ENCODE measurements around the gene NTSR1. TPM values are rescaled to one million over a fixed set of nuclear protein-coding genes. Genes with fewer than 3 reads are reported as not detected.

Gene NTSR1
- total and polyA plus RNA-seq, 2 of the 13 experiments (the other 11 are each of a cell fraction or from before 2014, with no cell fraction given), result 0.09 to 0.12 TPM

DNA sequence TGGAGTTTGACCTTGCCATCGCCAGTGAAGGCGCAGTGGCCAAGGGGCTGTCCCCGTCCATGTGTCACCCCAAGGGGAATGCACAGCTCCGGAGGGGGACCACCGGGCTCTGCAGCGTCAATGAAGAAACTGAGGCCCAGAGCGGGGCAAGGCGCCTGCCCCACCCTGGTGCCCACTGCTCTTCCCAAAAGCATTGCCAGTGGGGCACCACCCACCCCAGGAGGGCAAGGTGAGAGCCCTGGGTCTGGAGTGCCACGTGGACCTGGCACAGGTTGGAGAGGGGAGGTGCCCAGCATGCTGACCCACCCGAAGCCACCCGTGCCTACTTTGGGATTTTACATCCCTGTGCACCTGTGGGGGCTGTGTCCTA lies 8.3 kb downstream of the NTSR1 start:
- no peaks in the 10 kb centered on the region for H3K36me3 ChIP-seq (replicated peaks in 1 of 2; ENCODE audit: control insufficient read depth in 1 of 2, insufficient read depth in 2 of 2, low read length in 2 of 2)
- no peak overlapping the region for H3K4me2 ChIP-seq (ENCODE audit: low read depth, low read length)
- POLR2A ChIA-PET, result no interaction called here
- FAIRE-seq (no peak), ATAC-seq (no peak), DNase-seq (ENCODE audit: low spot score) (no peak)
- no peaks in the 10 kb centered on the region; the same call in 1 of the 2 replicates for H4K20me1 ChIP-seq (ENCODE audit: insufficient read depth, low read length)
- WGBS (ENCODE audit: low lambda C conversion rate), result 36% methylated on average over 11 of the region's 11 CpGs
- H3K9ac ChIP-seq (ENCODE audit: insufficient read depth, low read depth, low read length), result no peak overlapping the region
- H3K4me1 ChIP-seq (ENCODE audit: insufficient read depth, low read length), result no peaks in the 10 kb centered on the region
- intact Hi-C loops (cut with micrococcal nuclease; ENCODE audit: unreplicated experiment) (no loop called here), in situ Hi-C loops (cut with HindIII; ENCODE audit: extremely low pct_ligation_motif_present, low pct_unique_long_range_greater_than_20kb) (no loop called here)
- CTCF ChIA-PET (ENCODE audit: low intra/inter-chr PET ratio, low total read pairs), result no interaction called here
- H3K9me3 ChIP-seq (ENCODE audit: low read length), result peaks cover 5% of the 10 kb centered on the region; the same call in 1 of the 2 replicates
- H2AFZ ChIP-seq (ENCODE audit: low read length), result no peak overlapping the region
- H3K4me3 ChIP-seq (replicated peaks in 1 of 3; ENCODE audit: insufficient read depth in 1 of 3, low read depth in 2 of 3, low read length in 3 of 3), result no peak overlapping the region
- TF ChIP-seq LCORL (IDR thresholded peaks at IDR 0.05), result no peak
- no peak for TF ChIP-seq LCORL (CRISPR knock-in tag; IDR thresholded peaks at IDR 0.05)
- no peak for TF ChIP-seq ADNP (CRISPR knock-in tag; IDR thresholded peaks at IDR 0.05)
- TF ChIP-seq NCOA1 (CRISPR knock-in tag; IDR thresholded peaks at IDR 0.05), result no peak
- TF ChIP-seq CHD4 (IDR thresholded peaks at IDR 0.05; ENCODE audit: borderline replicate concordance, low read length), result no peak
- no peak for TF ChIP-seq KDM1A (CRISPR knock-in tag; IDR thresholded peaks at IDR 0.05)
- TF ChIP-seq, protein P1, sequence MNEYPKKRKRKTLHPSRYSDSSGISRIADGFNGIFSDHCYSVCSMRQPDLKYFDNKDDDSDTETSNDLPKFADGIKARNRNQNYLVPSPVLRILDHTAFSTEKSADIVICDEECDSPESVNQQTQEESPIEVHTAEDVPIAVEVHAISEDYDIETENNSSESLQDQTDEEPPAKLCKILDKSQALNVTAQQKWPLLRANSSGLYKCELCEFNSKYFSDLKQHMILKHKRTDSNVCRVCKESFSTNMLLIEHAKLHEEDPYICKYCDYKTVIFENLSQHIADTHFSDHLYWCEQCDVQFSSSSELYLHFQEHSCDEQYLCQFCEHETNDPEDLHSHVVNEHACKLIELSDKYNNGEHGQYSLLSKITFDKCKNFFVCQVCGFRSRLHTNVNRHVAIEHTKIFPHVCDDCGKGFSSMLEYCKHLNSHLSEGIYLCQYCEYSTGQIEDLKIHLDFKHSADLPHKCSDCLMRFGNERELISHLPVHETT (CRISPR knock-in tag; conservative IDR thresholded peaks at IDR 0.05), result no peak
- TF ChIP-seq HOXD1 (CRISPR knock-in tag; IDR thresholded peaks at IDR 0.05), result no peak
- TF ChIP-seq ZNF782 (CRISPR knock-in tag; IDR thresholded peaks at IDR 0.05; ENCODE audit: borderline replicate concordance), result no peak
- TF ChIP-seq FOSL2 (CRISPR knock-in tag; IDR thresholded peaks at IDR 0.05), result no peak
- TF ChIP-seq ONECUT2 (CRISPR knock-in tag; IDR thresholded peaks at IDR 0.05), result no peak
- TF ChIP-seq WIZ (CRISPR knock-in tag; IDR thresholded peaks at IDR 0.05), result no peak
- TF ChIP-seq ZNF672 (CRISPR knock-in tag; IDR thresholded peaks at IDR 0.05), result no peak
- TF ChIP-seq ZNF446 (CRISPR knock-in tag; IDR thresholded peaks at IDR 0.05), result no peak
- no peak for TF ChIP-seq DBP (CRISPR knock-in tag; IDR thresholded peaks at IDR 0.05; ENCODE audit: not compliant biosample characterization)
- no TSS peak for BruUV-seq (replicated peaks)
- no peaks in the 10 kb centered on the region for H3K79me2 ChIP-seq (ENCODE audit: insufficient read depth, low read length)
- peaks cover 44 to 90% of the 10 kb centered on the region in 2 experiments for H3K27me3 ChIP-seq (ENCODE audit: control insufficient read depth in 1 of 2, insufficient read depth in 2 of 2, low read length in 2 of 2)
- no peak overlapping the region for H3K27ac ChIP-seq (ENCODE audit: extremely low read length, insufficient read depth, low read length)
